ENCODE results near the gene LRRC28. TPM values are rescaled to one million over a fixed set of nuclear protein-coding genes. Genes with fewer than 3 reads are reported as not detected.

Gene LRRC28
- polyA plus RNA-seq, 1 of the 3 experiments (the other 2 are of a cell fraction): 15.2 TPM

DNA sequence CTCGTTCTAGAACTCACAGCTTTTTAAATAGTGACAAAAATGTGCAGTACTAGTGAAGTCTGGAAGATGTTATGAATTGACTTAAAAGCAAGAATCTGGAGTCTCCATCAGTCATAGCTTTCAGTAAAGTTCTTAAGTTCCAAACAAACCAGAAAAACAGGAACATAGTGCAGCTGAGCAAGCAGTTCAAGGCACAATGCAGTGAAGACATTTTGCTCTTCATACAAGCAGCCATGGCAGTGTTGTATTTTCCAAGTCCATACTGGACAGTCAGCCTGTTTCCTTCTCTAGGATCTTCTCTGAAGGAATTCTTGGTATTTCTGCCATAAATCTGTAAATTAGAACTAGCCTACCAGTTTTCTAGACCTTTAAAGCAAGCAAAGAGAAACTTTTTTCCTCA lies 90.5 kb downstream of the LRRC28 start:
- no peak for TF ChIP-seq EZH2phosphoT487 (IDR thresholded peaks at IDR 0.05; ENCODE audit: borderline replicate concordance, low read depth)
- no peak for TF ChIP-seq PBX3 (IDR thresholded peaks at IDR 0.05)
- TF ChIP-seq RFX5 (IDR thresholded peaks at IDR 0.05; ENCODE audit: low read length): no peak
- no peak for TF ChIP-seq EP300 (IDR thresholded peaks at IDR 0.05; ENCODE audit: borderline replicate concordance in 1 of 2, low read depth in 1 of 2, low read length in 1 of 2)
- POLR2A ChIA-PET: no interaction called here
- CTCF ChIA-PET: interaction anchor here (0.9 to 1.8 kb wide), 4 partner anchors 19 to 363 kb away, joined by 3 to 5 read pairs (median 4); no protein-coding TSS in a partner anchor

GRCh38 chr15:99343208-99343607 lies 91.9 kb downstream of the LRRC28 start:
- no peaks in the 10 kb centered on the region for H3K9me2 ChIP-seq
- peaks cover 0 to 9% of the 10 kb centered on the region in 2 experiments; a peak in 1 of 4 replicates for H3K4me1 ChIP-seq (ENCODE audit: control insufficient read depth in 1 of 2, insufficient read depth in 2 of 2, low read depth in 1 of 2, low read length in 1 of 2)
- ChIA-PET POLR2A (no interaction called here), CTCF (interaction anchor here (1.6 to 3.0 kb wide), 2 partner anchors 361 to 364 kb away, joined by 5 to 18 read pairs; no protein-coding TSS in a partner anchor)
- no peaks in the 10 kb centered on the region for H3K79me2 ChIP-seq (ENCODE audit: insufficient read depth)
- no peak overlapping the region for H3K4me2 ChIP-seq
- DNase-seq: no peak
- H3K27ac ChIP-seq (ENCODE audit: low read depth in 2 of 2, low read length in 1 of 2): no peak overlapping the region
- no peaks in the 10 kb centered on the region for H3K27me3 ChIP-seq (ENCODE audit: insufficient read depth)
- H3F3A ChIP-seq (replicated peaks; ENCODE audit: insufficient read depth): peaks cover 13% of the 10 kb centered on the region
- H4K20me1 ChIP-seq (ENCODE audit: insufficient read depth): no peaks in the 10 kb centered on the region
- TF ChIP-seq NFIC (IDR thresholded peaks at IDR 0.05; ENCODE audit: borderline replicate concordance): no peak
- TF ChIP-seq IRF3 (IDR thresholded peaks at IDR 0.05; ENCODE audit: low read depth, low read length): no peak
- no peak for TF ChIP-seq ELF1 (IDR thresholded peaks at IDR 0.05)
- no peak for TF ChIP-seq FOSL2 (IDR thresholded peaks at IDR 0.05; ENCODE audit: borderline replicate concordance, low read depth)
- no peak for TF ChIP-seq CTCF (IDR thresholded peaks at IDR 0.05)
- no peak for TF ChIP-seq ZBTB33 (IDR thresholded peaks at IDR 0.05; ENCODE audit: borderline replicate concordance, low read depth)
- no peak for TF ChIP-seq USF1 (IDR thresholded peaks at IDR 0.05; ENCODE audit: borderline replicate concordance, low read depth)
- no peak for TF ChIP-seq PBX3 (IDR thresholded peaks at IDR 0.05)
- TF ChIP-seq FOXM1 (IDR thresholded peaks at IDR 0.05; ENCODE audit: low read depth): no peak
- no peak for TF ChIP-seq RAD21 (IDR thresholded peaks at IDR 0.05; ENCODE audit: low read length)
- TF ChIP-seq GATA2 (CRISPR knock-in tag; IDR thresholded peaks at IDR 0.05): no peak
- TF ChIP-seq RXRA (IDR thresholded peaks at IDR 0.05; ENCODE audit: borderline replicate concordance, low read depth): no peak
- no peak for TF ChIP-seq JUND (IDR thresholded peaks at IDR 0.05)
- TF ChIP-seq CHD2 (IDR thresholded peaks at IDR 0.05; ENCODE audit: low read length, partially characterized antibody): no peak
- no peak for TF ChIP-seq MXI1 (IDR thresholded peaks at IDR 0.05; ENCODE audit: low read depth, low read length)
- peaks cover 0 to 2% of the 10 kb centered on the region in 2 experiments for H3K36me3 ChIP-seq (replicated peaks in 1 of 2; ENCODE audit: control insufficient read depth in 1 of 2, insufficient read depth in 2 of 2, low read length in 1 of 2)
- no peak overlapping the region for H3K4me3 ChIP-seq (ENCODE audit: low read depth in 2 of 2, low read length in 1 of 2)
- H2AFZ ChIP-seq (ENCODE audit: low read depth): no peak overlapping the region
- H3K9ac ChIP-seq: no peak overlapping the region
- H3K9me3 ChIP-seq: no peaks in the 10 kb centered on the region

More for the DNA sequence above, 90.5 kb downstream of the LRRC28 start:
- Histone ChIP-seq H3K4me3 (ENCODE audit: low read depth in 2 of 2, low read length in 1 of 2) (no peak overlapping the region), H3K4me2 (no peak overlapping the region), H3K9me3 (no peaks in the 10 kb centered on the region), H3K36me3 (replicated peaks in 1 of 2; ENCODE audit: control insufficient read depth in 1 of 2, insufficient read depth in 2 of 2, low read length in 1 of 2) (peaks cover 0 to 2% of the 10 kb centered on the region in 2 experiments), H3K4me1 (ENCODE audit: control insufficient read depth in 1 of 2, insufficient read depth in 2 of 2, low read depth in 1 of 2, low read length in 1 of 2) (peaks cover 0 to 9% of the 10 kb centered on the region in 2 experiments; a peak in 1 of 4 replicates), H2AFZ (ENCODE audit: low read depth) (no peak overlapping the region), H3F3A (replicated peaks; ENCODE audit: insufficient read depth) (peaks cover 13% of the 10 kb centered on the region), H3K27ac (ENCODE audit: low read depth in 2 of 2, low read length in 1 of 2) (peak overlapping the region in 1 of 2 experiments; percentile 68; a peak in 1 of 4 replicates), H4K20me1 (ENCODE audit: insufficient read depth) (no peaks in the 10 kb centered on the region), H3K9ac (no peak overlapping the region), H3K79me2 (ENCODE audit: insufficient read depth) (no peaks in the 10 kb centered on the region), H3K27me3 (ENCODE audit: insufficient read depth) (no peaks in the 10 kb centered on the region), H3K9me2 (no peaks in the 10 kb centered on the region)
- 95% methylated on average over 1 of the region's 1 CpG for WGBS (ENCODE audit: low lambda C conversion rate)
- DNase-seq: no peak
